GM18907 (cell line): ENCODE data around the gene SLC4A1.

ENCODE experiments used
- ATAC-seq: cut with Tn5 transposase; IDR thresholded peaks from one replicate; pipeline ENCODE4 v1.9.1; 2021; ENCODE audit warnings: mild to moderate bottlenecking, moderate library complexity; ENCODE audit not compliant: unreplicated experiment

The SLC4A1 gene

DNA sequence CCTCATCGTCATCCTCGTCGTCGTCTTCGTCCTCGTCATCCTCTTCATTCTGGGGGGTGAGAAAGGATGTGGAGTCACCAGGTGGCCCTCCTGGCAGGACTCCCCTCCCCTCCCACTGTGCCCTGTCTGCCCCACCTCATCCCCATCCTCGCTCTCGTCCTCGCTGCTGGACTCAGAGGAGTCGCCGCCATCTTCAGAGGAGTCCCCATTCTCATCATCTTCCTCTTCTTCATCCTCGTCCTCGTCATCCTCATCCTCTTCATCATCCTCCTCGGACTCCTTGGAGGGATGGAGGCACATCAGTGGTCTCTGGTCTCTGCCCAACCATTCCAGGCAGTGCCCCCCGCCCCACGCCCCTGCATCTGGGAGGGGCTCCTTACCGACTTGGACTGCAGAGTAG lies 60.6 kb downstream of the SLC4A1 start:
- no peak for ATAC-seq

DNA sequence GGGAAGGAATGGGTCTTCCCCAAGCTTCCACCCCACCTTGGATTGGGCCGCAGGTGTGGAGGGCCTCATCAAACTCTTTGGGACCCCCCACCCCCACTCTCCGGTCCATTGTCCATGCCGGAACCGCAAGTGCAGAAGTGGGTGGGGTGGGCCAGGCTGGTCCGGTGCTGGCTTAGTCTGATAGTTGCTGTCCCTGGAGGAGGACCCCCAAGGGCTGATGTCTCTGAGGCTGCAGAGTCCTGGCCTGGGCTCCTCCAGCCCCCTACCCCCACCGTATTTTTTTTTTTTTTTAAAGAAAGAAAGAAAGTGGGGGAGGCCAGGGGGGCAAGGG lies 61.1 kb downstream of the SLC4A1 start:
- no peak for ATAC-seq

GRCh38 chr17:44205962-44206824 lies 61.7 kb downstream of the SLC4A1 start:
- no peak for ATAC-seq

GRCh38 chr17:44204441-44204882 lies 63.5 kb downstream of the SLC4A1 start:
- no peak for ATAC-seq

GRCh38 chr17:44203731-44204440 lies 64.0 kb downstream of the SLC4A1 start:
- ATAC-seq = no peak

- no peak for ATAC-seq
Observed at GRCh38 chr17:44202756-44203155, 65.2 kb downstream of the SLC4A1 start.

- ATAC-seq = no peak
Observed at GRCh38 chr17:44200478-44201155, 67.3 kb downstream of the SLC4A1 start.

- ATAC-seq = peak; percentile 55
Observed at GRCh38 chr17:44199553-44200477, 68.1 kb downstream of the SLC4A1 start, which contains the start of gene ATXN7L3. Gene ATXN7L3 (minus strand): TSS chr17:44199884. CDS start chr17:44198070, 1,814 bp downstream.

GRCh38 chr17:44198721-44199552 lies 69.0 kb downstream of the SLC4A1 start:
- ATAC-seq = peak; percentile 23
